NCI-H187 treated with DMSO at 0.1 percent for 48 hours (cell line): ENCODE results near the gene NDUFA7.
"Not testable (repeated sequence)": the region's sequence is repeated elsewhere in the genome, so short reads cannot be mapped to it uniquely, and the experiment has no call there.

Source experiments
- DNase-seq: peaks from one replicate; lab custom pipeline; 2025; lab: John Stamatoyannopoulos, UW

Gene NDUFA7

DNA sequence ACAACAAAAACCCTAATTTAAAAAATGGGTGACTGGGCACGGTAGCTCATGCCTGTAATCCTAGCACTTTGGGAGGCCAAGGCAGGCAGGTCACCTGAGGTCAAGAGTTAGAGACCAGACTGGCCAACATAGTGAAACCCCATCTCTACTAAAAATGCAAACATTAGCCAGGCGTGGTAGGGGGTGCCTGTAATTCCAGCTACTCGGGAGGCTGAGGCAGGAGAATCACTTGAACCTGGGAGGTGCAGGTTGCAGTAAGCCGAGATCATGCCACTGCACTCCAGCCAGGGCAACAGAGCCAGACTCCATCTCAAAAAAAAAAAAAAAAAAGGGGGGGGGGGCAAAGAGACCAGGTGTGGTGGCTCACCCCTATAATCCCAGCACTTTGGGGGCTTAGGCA, 56.9 kb downstream of the NDUFA7 start:
- DNase-seq, result not testable (repeated sequence)

DNA sequence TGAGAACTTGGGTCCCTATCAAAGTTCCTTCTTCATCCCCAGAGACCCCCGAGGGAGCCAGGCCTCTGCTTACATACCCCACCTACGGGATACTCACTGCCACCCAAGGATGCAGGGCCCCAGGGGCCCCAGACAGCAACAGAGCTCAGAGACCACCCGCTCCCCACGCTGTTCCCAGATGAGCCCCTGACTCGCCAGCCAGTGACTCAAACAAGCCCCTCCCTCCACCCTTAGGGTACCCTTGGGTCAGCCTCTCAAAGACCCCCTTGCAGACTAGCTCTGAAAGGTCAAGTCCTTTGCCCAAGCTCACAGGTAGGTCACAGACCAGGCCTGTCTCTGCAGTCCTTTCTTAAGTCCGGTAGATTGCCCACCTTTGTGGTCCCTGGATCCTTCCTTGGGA, 58.7 kb downstream of the NDUFA7 start:
- no peak for DNase-seq

DNA sequence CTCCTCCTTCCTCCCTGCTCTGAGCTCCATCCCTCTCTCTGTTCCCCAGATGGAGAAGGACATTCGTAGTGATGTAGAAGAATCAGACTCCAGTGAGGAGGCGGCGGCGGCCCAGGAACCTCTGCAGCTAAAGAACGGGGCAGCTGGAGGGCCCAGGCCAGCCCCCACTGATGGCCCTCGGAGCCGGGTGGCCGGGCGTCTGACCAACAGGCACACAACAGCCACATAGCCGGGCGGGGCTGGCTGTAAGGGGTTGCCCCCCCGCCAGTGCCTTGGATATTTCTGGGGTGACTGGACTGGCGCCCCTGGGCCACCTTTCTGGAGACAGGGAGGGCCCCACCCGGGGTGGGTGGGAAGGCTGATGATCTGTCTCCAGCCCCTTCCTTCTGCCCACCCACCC, 59.3 kb downstream of the NDUFA7 start:
- no peak for DNase-seq

DNA sequence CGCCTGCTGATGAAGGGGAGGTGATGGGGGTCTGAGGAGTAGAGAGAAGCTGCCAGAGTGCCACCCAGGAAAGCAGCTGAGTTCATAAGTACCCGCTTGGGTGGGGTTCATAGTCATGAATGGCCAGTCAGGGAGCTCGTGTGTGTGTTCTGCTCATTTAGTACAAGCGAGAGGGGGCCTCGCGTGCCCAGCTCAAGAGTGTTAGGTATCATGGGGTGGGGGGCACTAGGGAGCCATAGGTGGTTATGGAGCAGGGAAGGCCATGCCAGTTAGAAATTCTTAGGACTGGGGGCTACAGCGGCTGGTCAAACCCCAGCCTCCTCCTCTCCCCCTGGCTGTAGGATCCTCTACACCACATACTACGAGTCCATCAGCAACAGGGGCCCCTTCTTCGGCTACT, 59.8 kb downstream of the NDUFA7 start:
- no peak for DNase-seq
